Stimulated activated CD4-positive, alpha-beta T cell treated with anti-CD3 and anti-CD28 coated beads, TNF-alpha, amount 100 ng/mL, for 24 hours (primary cell): Measurements from ENCODE around the gene PLXNA2.

Experiments used
- DNase-seq, 3 experiments: peaks; one replicate each; pipeline ENCODE4 v3.0.0-alpha.2; 2020; ENCODE audit warnings: low read depth in 3 of 3

PLXNA2 gene

DNA sequence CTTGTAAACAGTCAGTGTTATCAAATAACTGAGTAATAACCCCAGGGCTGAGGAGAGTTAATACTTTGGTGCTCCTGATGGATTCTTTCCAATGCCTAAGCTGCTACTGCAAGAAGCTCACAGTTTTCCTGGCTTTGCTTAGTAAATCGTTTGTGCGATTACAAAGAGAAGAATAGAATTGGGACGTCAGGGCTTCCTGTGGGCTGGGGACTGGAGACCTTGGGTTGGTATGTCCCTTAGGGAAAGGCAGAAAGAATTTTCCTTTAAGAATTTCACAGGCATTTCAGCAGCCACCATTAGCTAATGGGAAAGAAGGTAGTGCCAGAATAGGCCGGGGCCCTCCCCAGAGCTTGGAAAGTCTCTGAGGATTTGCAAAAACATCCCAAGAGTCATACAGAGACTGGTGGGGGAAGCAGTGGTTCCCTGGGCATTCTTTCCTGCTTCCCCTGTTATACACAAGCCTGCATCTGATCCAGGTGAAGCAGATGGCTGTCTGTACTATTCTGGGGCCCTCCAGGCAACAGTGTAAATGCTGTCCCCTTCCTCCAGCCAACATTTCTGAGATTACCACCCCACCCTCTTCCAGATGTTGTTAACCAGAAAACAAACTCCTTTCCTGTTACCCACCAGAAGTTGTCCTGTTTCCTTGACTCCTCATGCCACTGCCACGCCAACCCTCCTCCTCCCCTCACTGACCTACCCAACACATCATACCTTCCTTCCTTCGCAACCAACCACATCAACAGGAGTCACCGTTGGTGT, 40.2 kb downstream of the PLXNA2 start:
- DNase-seq, result no peak

DNA sequence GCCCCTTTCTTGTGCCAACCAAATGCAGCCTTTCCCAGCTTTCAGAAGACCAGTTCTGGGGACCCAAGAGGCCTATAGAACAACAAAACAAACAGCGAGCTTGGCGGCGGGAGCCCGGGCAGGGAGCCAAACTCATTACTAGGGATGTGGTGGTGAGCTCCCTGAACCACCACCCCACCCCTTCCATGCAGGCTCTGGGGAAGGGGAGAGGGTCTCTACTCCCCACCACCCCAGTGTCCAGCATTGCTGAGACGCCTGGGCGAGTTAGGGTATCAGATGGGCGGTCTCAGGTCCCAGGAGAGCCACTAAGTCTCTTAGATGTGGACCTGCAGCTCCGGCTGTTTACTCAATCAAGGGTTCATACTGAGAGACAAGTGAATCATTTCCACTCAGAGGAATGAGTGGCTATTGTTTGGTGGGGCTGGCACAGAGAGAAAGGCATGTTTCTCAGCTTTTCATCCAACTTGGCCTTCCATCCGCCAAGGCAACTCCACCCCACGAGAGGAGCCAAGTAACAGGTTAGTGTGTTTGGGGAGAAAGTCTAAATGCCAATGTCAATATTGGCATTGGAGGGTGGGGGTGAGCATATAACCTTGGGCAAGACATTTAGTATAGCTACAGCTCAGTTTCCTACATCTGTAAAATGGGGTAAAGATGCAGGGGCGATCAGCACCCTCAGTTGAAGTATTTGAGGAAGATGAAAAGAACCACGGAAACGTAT, 40.9 kb downstream of the PLXNA2 start:
- DNase-seq, result no peak

GRCh38 chr1:208202333-208202995, 41.7 kb downstream of the PLXNA2 start:
- DNase-seq, result no peak

DNA sequence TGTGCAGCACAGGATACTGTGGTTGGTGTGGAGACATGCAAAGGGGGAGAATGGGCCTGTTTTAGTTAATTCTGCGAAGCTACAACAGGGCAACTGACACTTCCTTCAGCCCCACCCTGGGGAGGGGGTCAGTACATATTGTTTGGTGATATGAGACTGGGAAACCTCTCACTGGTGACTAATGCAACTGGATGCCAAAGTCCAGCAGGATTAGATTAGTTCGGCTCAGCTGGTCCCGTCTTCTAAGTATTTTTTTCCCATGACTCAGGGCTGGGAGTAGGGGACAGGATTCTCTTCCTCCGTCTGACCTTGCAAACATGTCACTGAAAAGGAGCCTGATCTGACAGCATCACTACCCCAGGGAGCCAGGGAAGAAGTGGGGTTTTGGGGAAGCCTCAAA, 43.0 kb downstream of the PLXNA2 start:
- DNase-seq, result no peak

DNA sequence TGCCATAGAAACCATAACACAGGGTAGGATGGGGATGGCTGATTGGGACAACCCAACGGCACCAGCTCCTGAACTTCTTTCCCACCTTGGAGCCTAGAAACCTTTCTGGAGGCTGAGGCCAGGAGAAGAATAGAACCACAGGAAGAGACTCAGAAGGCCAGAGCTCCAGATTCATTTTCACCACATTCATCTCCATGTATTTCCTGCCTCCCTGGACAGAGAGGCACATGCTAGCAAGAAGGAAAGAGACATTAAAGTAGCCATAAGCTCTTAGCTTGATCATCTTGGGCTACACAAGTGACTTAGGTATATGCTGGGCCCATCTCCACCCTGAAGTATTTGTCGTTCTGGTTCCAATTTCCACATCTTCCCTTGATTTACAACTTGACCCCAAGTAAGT, 44.1 kb downstream of the PLXNA2 start:
- DNase-seq, result no peak

GRCh38 chr1:208198236-208198635, 45.9 kb downstream of the PLXNA2 start:
- DNase-seq, result no peak

- no peak for DNase-seq
These were observed 49.2 kb downstream of the PLXNA2 start for GRCh38 chr1:208194944-208195343.

DNA sequence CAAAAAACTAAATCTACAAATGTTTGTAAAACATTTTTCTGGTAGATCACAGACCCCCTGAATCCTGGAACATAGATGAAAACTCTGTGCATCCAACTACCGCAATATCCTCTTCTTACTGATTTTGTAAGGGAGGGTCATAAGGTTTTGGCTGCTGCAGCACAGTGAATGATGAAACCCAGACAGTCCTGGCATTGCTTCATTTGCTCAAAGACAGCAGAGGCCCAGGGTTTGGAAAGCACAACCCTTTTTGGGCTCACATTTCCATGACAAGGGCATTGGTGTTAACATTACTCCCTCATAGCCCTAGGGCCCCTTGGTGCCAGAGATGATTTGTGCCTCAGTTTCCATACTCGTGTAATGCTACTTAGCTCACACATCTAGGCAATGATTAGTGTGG, 51.2 kb downstream of the PLXNA2 start:
- no peak for DNase-seq

GRCh38 chr1:208190784-208191183, 53.4 kb downstream of the PLXNA2 start:
- DNase-seq, result no peak

DNA sequence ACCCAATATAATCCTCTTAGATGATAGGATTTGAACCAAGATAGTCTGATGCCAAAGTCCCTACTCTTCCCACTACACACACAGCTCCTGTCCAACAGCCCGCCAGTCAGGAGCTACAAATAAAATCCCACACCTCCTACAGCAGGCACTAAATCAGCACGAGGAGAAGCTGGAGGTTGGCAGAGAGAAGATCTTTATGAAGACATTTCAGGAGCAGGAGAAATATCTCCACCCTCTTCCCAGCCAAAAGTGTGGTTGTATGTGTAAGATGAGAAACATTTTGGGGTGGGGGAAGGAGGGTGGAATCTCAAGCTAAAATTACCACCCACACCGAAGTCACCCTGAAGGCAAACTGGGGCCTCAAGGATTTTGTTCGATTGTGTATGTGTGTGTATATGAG, 54.5 kb downstream of the PLXNA2 start:
- DNase-seq, result no peak

GRCh38 chr1:208189183-208189582, 55.0 kb downstream of the PLXNA2 start:
- no peak for DNase-seq

GRCh38 chr1:208188607-208189006, 55.6 kb downstream of the PLXNA2 start:
- DNase-seq, result no peak

GRCh38 chr1:208187499-208188041, 56.6 kb downstream of the PLXNA2 start:
- no peak for DNase-seq

- no peak for DNase-seq
These were observed 58.4 kb downstream of the PLXNA2 start for GRCh38 chr1:208185801-208186231.

- no peak for DNase-seq
These were observed 59.1 kb downstream of the PLXNA2 start for GRCh38 chr1:208184966-208185654.

DNA sequence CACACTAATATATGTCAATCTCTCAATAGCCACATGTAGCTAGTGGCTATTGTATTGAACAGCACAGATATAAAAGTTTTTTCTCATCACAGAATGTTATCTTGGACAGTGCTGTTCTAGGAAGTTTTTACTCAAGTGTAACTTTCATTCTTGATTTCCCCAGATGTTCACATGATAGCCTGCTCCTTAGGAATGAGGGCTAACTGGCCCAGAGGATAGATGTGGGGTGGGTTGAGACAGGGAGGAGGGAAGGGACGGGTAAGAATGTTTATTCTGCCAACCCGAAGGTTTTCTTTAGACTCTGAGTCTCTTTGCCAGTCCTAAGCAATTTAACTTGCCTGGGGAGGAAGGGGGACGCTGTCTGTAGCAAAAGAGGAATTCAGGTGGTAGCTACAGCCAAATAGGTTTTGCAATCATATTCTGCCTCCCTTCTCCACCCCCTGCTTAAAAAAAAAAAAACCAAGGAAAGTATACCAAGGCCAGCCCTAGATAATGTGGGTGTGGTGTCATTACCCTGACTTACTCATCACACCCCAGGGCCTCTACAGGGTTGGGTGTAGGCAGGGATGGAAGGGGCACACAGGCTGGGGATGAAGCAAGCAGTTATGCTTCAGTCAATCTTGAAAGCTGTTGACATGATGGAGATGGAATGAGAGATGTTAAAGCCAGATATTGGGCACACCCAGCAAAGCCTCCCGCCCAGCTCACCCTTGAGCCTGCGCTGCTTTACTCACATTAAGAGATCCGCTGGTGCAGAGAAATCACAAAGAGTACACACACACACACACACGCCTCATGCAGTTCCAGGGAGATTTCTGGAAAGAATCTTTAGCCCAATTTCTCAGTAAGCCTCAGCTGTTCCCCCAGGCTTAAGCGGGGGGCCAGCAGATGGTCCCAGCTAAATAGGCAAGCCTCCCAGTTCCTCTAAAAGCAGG, 59.9 kb downstream of the PLXNA2 start:
- no peak for DNase-seq

DNA sequence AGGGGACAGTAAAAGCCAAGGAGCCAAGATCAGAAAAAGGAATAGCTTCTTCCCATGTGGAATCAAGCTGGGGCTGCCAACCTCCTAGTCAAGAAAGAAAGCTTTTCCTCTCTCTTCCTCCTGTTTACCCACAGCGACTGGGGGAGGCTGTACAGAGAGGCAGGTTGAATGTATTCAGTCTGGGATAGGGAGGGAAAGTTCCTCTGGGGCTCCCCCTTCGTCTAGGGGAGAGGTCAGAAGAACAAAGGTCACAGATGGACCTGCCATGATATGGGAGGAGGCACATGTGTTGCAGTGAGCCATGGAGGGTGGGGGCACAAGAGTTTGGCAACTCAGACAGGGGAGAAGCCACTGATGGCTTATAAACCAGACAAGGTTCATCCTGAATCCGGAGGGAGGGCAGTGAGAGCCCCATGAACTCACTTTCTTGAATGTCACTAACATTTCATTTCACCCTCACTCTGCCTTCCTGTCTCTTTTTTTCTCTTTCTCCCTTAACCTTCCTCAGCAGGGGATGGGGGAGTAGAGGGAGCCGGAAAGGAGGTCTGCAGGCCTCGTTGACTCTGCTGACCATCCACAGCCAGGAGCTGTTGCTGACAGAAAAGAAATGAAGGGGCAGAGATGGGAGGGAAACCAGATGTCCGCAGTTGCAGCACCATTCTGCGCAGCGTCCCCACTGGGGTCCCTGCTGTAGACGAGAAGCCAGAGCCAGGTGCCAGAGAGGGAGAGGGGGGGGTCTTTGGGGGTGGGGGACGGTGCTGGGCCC, 61.1 kb downstream of the PLXNA2 start:
- DNase-seq, result no peak

DNA sequence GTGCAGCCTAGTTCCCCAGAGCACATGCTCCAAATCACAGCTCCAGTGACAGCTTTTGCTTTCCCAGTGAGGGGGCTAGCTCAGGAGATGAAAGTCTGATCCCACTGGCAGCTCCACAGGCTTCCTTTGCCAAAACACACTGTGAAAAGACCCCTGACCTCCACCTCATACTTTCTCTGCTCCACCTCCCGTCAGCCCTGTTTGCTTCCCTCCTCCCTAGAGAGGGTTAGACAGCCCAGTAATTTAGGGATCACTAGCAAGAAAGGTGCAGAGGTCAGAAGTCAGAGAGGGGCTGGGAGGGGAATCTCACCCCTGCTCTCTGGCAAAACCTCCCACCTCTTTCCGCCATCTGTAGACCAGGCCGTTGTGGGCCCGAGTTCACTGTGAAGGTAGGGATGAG, 62.8 kb downstream of the PLXNA2 start:
- DNase-seq, result no peak

DNA sequence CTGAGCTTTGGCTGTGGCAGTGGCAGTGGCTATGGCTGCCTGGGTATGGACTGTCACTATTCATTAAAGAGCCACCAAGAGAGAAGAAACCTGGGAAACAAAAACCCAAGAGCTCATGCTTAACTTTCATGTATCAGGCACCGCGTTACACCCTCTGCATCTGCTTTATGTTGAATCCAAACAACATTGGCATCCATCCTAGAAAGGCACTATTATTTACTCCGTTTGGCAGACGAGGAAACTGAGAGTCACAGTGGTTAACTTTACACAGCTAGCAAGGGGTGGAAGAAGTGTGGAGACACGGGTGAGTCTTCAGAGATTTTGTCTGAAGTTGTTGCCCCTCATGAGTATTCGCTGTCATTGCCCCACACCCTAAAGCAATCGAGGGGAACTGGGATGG, 63.8 kb downstream of the PLXNA2 start:
- DNase-seq, result no peak

- DNase-seq, result no peak
These were observed 64.2 kb downstream of the PLXNA2 start for GRCh38 chr1:208179961-208180409.
